MM.1S (cell line): ENCODE measurements around the gene SYTL3.
A peak's percentile ranks its signal among the peaks of the same experiment; 100 is the strongest.
"Not testable (repeated sequence)": the region's sequence is repeated elsewhere in the genome, so short reads cannot be mapped to it uniquely, and the experiment has no call there.

Experiments used
- DNase-seq: peaks from one replicate; pipeline ENCODE4 v3.0.0-alpha.2; 2015
- H2AFZ ChIP-seq: fragments of 300-600 bp; sonication (generic); 2 replicates; pipeline ENCODE4 v1.6.0; 2016; ENCODE audit warnings: antibody characterized with exemption, low read length
- H3F3A ChIP-seq: fragments of 300-600 bp; sonication (generic); 2 replicates; pipeline ENCODE4 v1.6.1; 2016; ENCODE audit warnings: mild to moderate bottlenecking, antibody characterized with exemption, low read length, moderate library complexity, mixed read lengths; ENCODE audit not compliant: insufficient read depth
- H3K27ac ChIP-seq: fragments of 300-600 bp; sonication (generic); 2 replicates; pipeline ENCODE4 v1.5.1; 2016; ENCODE audit warnings: mild to moderate bottlenecking, low read length
- H3K27me3 ChIP-seq: fragments of 300-600 bp; sonication (generic); replicated peaks from 2 replicates; pipeline ENCODE4 v1.6.0; 2016; ENCODE audit warnings: low read length; ENCODE audit not compliant: insufficient read depth
- H3K36me3 ChIP-seq: fragments of 300-600 bp; sonication (generic); replicated peaks from 2 replicates; pipeline ENCODE4 v1.6.1; 2016; ENCODE audit warnings: mild to moderate bottlenecking, low read length, mixed read lengths; ENCODE audit not compliant: insufficient read depth
- H3K4me1 ChIP-seq: fragments of 300-600 bp; sonication (generic); 2 replicates; pipeline ENCODE4 v1.6.1; 2016; ENCODE audit warnings: low read length, mixed read lengths
- H3K4me2 ChIP-seq: fragments of 300-600 bp; sonication (generic); 2 replicates; pipeline ENCODE4 v1.6.0; 2016; ENCODE audit warnings: low read depth, low read length
- H3K4me3 ChIP-seq: fragments of 300-600 bp; sonication (generic); 2 replicates; pipeline ENCODE4 v1.5.1; 2016; ENCODE audit warnings: low read length, mixed read lengths
- H3K79me2 ChIP-seq: fragments of 300-600 bp; sonication (generic); 2 replicates; pipeline ENCODE4 v1.6.1; 2016; ENCODE audit warnings: mixed run types, low read length, mixed read lengths
- H3K9ac ChIP-seq: fragments of 300-600 bp; sonication (generic); 2 replicates; pipeline ENCODE4 v1.6.1; 2016; ENCODE audit warnings: low read length, mixed read lengths
- H3K9me2 ChIP-seq: fragments of 300-600 bp; sonication (generic); replicated peaks from 2 replicates; pipeline ENCODE4 v1.6.1; 2016; ENCODE audit warnings: mild to moderate bottlenecking, low read length, mixed read lengths; ENCODE audit not compliant: insufficient read depth
- H3K9me3 ChIP-seq: fragments of 300-600 bp; sonication (generic); replicated peaks from 2 replicates; pipeline ENCODE4 v1.6.1; 2016; ENCODE audit warnings: mild to moderate bottlenecking, low read length, mixed read lengths; ENCODE audit not compliant: insufficient read depth
- H4K20me1 ChIP-seq: fragments of 300-600 bp; sonication (generic); 2 replicates; pipeline ENCODE4 v1.6.1; 2016; ENCODE audit warnings: mild to moderate bottlenecking, low read length, moderate library complexity, mixed read lengths; ENCODE audit not compliant: insufficient read depth
- CTCF ChIP-seq: fragments of 300-600 bp; sonication (generic); IDR thresholded peaks from 2 replicates; pipeline ENCODE4 v1.5.1; 2016; ENCODE audit warnings: antibody characterized with exemption, low read length, mixed read lengths
- EZH2 ChIP-seq: fragments of 300-600 bp; sonication (generic); optimal IDR thresholded peaks from 2 replicates; pipeline ENCODE3; 2017; ENCODE audit warnings: low read depth, mild to moderate bottlenecking, antibody characterized with exemption, low read length, mixed read lengths
- EZH2phosphoT487 ChIP-seq: fragments of 300-600 bp; sonication (generic); IDR thresholded peaks from 2 replicates; pipeline ENCODE4 v1.6.1; 2018; ENCODE audit warnings: antibody characterized with exemption, low read length

SYTL3 gene

DNA sequence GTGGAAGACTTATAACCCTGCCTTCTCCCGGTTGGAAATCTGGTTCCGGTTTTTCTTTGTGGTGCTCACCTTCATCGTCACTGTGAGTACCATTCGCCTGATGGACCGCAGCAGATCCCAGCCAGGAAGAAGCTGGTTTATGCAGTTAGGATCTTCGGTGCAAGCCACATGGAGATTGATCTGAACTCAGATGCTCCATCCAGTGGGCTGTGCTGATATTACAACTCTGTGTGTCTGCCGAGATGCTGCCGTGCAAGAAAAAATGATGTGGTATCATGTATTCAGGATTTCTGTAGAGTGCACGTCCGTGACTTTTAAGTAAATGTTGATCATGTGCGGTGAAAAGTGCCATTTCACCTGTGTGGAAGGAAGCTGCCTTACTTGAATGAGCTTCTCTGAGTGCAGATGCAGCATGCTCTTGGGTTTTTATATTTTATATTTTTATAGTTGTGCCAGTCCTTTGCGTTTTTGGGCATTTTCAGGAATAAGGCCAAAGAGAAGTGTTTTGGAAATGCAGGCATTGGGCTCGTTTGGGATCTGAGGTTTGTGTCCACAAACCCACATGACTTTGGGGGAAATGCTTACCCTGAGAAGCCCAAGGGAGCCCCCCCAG is 44.5 kb upstream of the SYTL3 start:
- Histone ChIP-seq H3K4me2 (no peak overlapping the region), H3K4me1 (no peaks in the 10 kb centered on the region), H4K20me1 (no peaks in the 10 kb centered on the region), H3K9ac (no peak overlapping the region), H3F3A (no peaks in the 10 kb centered on the region), H3K27me3 (no peaks in the 10 kb centered on the region), H2AFZ (no peak overlapping the region), H3K27ac (no peak overlapping the region), H3K36me3 (no peaks in the 10 kb centered on the region), H3K79me2 (no peaks in the 10 kb centered on the region), H3K4me3 (no peak overlapping the region), H3K9me2 (no peaks in the 10 kb centered on the region), H3K9me3 (no peaks in the 10 kb centered on the region)
- DNase-seq = peak; percentile 7
- TF ChIP-seq CTCF = peak; percentile 38
- no peak for TF ChIP-seq EZH2phosphoT487
- TF ChIP-seq EZH2 = no peak

DNA sequence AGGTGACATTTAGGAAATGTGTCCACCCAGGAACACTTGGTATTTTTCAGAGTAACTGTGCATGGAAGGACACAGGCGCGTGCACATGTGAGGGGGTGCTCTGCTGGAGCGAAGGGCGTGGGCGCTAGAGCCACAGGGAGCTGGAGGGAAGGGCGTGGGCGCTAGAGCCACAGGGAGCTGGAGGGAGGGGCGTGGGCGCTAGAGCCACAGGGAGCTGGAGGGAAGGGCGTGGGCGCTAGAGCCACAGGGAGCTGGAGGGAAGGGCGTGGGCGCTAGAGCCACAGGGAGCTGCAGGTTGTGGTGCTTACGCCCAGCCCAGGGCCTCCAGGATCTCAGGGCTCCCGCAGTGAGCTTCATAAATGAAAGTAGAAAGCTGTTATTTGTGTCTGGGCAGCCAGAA is 43.8 kb upstream of the SYTL3 start:
- H3K9ac ChIP-seq, H3K4me3 ChIP-seq, H3K79me2 ChIP-seq, H2AFZ ChIP-seq, H3K9me2 ChIP-seq, H3K4me1 ChIP-seq, H3K9me3 ChIP-seq, H3F3A ChIP-seq, DNase-seq, H3K27me3 ChIP-seq, H3K27ac ChIP-seq, H3K36me3 ChIP-seq, H3K4me2 ChIP-seq, H4K20me1 ChIP-seq: not testable (repeated sequence)

- H3F3A ChIP-seq = no peaks in the 10 kb centered on the region
- H3K27ac ChIP-seq = no peak overlapping the region
- H3K9ac ChIP-seq = no peak overlapping the region
- no peaks in the 10 kb centered on the region for H3K79me2 ChIP-seq
- no peaks in the 10 kb centered on the region for H3K9me2 ChIP-seq
- no peaks in the 10 kb centered on the region for H3K9me3 ChIP-seq
- no peak overlapping the region for H3K4me2 ChIP-seq
- H3K4me1 ChIP-seq = no peaks in the 10 kb centered on the region
- H4K20me1 ChIP-seq = no peaks in the 10 kb centered on the region
- no peak overlapping the region for H3K4me3 ChIP-seq
- H3K27me3 ChIP-seq = no peaks in the 10 kb centered on the region
- no peak for DNase-seq
- TF ChIP-seq EZH2 (no peak), EZH2phosphoT487 (no peak), CTCF (no peak)
- no peak overlapping the region for H2AFZ ChIP-seq
- H3K36me3 ChIP-seq = no peaks in the 10 kb centered on the region
Observed at GRCh38 chr6:158606935-158607334, 42.9 kb upstream of the SYTL3 start.

DNA sequence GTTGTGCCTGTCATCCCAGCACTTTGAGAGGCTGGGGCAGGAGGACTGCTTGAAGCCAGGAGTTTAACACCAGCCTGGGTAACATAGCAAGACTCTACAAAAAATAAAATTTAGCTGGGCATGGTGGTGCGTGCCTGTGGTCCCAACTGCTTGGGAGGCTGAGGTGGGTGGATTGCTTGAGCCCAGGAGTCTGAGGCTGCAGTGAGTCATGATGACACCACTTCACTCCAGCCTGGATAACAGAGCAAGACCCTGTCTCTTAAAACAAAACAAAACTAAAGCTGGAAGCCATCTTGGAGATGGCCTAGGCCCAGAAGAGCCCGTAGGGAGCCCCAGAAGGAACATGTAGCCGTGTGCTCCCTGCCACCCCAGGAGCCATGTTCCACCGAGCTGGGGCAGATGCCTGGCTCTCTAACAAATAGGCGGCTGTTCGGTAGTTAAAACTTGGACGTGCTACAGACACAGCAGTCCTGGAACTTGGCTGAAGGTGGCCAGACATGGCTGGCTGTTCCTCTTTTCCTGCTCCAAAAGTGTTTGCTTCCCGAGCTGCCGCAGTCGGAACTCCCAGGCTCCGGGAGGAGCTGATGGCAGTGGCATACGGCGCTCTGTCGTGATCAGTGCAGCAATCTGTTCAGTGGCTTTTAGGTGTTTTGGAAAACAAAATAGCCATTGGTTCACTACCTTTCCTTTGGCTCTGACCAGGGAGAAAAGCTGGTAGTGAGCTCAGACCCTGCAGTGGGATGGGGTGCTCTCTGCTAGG is 42.3 kb upstream of the SYTL3 start:
- H3K79me2 ChIP-seq = no peaks in the 10 kb centered on the region
- no peaks in the 10 kb centered on the region for H3K9me2 ChIP-seq
- H3K36me3 ChIP-seq = no peaks in the 10 kb centered on the region
- DNase-seq = no peak
- H3K4me2 ChIP-seq = no peak overlapping the region
- H4K20me1 ChIP-seq = no peaks in the 10 kb centered on the region
- no peak overlapping the region for H3K27ac ChIP-seq
- no peaks in the 10 kb centered on the region for H3K4me1 ChIP-seq
- no peaks in the 10 kb centered on the region for H3K27me3 ChIP-seq
- H3F3A ChIP-seq = no peaks in the 10 kb centered on the region
- TF ChIP-seq EZH2 = no peak
- no peak for TF ChIP-seq CTCF
- TF ChIP-seq EZH2phosphoT487 = no peak
- H3K4me3 ChIP-seq = no peak overlapping the region
- H3K9ac ChIP-seq = no peak overlapping the region
- H2AFZ ChIP-seq = no peak overlapping the region
- H3K9me3 ChIP-seq = no peaks in the 10 kb centered on the region
